ENCODE measurements around the gene SEPTIN1. TPM values are rescaled to one million over a fixed set of nuclear protein-coding genes. Genes with fewer than 3 reads are reported as not detected.
"Not testable (repeated sequence)": the region's sequence is repeated elsewhere in the genome, so short reads cannot be mapped to it uniquely, and the experiment has no call there.

The SEPTIN1 gene
- total RNA-seq, 1 donor from 2014 or later: 1.4 TPM

DNA sequence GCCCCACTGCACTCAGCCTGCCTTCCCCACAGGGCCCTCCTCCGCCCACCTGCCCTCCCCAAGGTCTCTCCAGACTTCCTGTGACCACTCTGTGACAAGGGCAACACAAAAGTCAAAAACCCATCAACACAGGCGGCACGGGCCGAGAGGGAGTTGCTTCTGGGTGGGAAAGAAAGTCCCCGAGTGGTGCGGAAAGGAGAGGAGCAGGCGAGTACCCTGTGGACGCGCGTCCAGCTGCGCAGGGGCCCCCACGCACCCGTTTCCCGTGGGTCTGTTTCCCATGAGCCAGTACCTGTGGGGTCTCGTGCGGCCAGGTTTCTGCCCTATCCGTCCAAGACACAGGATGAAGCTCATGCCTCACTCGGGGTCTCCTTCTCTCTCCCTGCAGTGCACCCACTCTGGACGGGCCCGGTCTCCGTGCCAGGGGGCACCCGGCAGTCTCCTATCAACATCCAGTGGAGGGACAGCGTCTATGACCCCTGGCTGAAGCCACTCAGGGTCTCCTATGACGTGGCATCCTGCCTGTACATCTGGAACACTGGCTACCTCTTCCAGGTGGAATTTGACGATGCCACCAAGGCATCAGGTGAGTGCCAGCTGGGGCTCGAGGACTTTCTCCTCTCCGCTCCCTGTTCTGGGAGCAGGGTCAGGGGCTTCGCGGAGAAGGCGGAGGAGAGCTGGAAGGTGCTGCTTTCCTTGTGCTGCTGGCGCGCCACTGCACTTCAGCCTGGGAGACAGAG, 39.4 kb downstream of the SEPTIN1 start:
- ATAC-seq (peak; percentile 2), DNase-seq (ENCODE audit: low spot score) (no peak)

DNA sequence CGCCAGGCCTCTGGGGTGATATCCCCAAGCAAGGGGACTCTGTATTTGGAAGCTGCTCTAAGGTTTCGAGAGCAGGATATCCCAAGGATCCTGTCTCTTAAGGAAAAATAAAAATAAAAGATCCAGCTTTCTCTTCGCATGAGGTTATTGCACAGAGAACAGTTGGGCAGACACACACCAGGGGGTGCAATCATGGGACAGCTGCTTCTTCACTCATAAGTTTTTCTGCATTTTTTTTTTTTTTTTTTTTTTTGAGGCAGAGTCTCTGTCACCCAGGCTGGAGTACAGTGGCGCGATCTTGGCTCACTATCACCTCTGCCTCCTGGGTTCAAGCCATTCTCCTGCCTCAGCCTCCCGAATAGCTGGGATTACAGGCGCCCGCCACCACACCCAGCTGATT, 40.4 kb downstream of the SEPTIN1 start:
- not testable (repeated sequence) for DNase-seq (ENCODE audit: low spot score); ATAC-seq

DNA sequence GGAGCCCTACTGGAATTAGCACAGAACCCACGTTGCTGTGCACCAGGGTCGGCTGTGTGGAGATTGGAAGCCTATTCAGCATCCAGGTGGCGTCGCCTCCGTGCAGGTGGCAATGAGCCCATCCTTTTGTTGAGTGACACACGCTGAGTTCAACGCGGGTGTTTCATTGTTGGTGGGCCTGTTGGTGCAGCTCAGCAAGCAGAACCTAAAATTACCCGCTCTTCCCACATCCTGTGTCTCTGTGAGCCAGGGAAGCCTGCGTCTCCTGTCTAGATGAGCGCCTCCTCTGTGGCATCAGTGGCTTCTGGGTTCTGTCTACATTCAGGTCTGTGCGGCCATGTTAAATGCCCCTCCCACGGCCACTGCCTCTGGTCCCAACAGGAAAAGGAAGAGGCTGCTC, 41.7 kb downstream of the SEPTIN1 start:
- no peak for ATAC-seq
- no peak for DNase-seq (ENCODE audit: low spot score)

DNA sequence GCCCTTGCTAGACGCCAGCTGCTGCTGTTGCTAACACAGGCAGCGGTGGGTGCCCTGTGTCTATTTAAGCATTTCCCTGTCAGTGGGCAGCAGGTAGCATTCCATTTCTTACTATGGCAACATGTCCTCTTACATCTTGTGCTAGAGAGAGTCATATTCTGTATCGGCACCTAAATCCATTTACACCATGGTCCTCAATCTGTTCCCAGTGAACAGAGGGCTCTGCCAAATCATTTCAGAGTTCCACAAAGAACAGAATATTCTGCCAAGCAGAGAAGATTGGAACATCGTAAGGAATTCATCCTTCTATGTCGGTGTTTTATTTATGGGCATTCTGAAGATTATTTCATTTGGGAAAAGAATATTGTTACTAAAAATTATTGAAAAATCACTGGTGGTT, 43.6 kb downstream of the SEPTIN1 start:
- not testable (repeated sequence) for ATAC-seq; DNase-seq (ENCODE audit: low spot score)

DNA sequence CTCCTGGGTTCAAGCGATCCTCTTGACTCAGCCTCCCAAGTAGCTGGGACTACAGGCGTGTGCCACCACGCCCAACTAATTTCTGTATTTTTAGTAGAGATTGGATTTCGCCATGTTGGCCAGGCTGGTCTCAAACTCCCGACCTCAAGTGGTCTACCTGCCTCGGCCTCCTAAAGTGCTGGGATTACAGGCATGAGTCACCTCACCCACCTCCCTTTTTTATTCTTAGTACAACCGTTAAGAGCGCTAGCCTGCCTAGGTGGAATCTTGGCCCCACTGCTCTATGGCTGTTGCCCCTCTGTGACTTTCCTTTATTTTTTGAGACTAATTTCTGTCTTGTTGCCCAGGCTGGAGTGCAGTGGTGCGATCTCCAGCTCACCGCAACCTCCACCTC, 44.4 kb downstream of the SEPTIN1 start:
- ATAC-seq; DNase-seq (ENCODE audit: low spot score): not testable (repeated sequence)

DNA sequence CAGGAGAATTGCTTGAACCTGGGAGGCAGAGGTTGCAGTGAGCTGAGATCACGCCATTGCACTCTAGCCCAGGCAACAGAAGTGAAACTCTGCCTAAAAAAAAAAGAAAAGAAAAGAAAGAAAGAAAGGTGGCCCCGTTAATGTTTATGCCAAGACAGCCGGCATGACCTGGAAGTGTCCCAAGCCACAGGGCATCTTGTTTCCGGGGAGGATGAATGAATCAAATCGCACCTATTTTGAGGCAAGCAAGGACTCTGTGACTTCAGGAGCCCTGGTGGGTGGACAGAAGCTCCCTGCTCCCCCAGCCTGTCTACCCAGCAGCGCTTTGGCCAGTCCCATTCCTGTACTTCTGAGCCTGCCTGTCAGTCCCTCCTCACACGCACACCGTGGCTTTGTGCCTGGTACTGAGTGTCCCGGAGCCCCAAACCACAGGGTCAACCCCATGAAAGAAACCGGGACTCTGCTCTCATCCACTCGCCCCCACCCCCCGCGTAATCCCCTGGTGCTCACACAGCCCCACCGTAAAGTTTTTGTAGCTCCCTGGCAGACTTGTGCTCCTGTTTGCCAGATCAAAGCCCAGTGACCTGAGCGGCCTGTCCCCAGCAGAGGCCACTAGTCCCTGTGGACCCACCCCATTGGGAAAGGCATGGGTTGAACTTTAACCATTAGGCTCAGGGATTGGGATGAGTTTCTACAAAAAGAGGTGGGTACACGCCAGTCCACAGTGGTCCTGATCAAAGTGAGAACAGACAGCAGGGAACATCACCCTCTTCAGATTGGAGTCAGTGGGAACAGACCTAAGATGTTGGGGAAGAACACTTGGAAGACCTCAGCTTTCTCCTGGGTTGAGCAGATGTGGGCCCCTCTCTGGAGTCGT, 46.5 kb downstream of the SEPTIN1 start:
- DNase-seq (ENCODE audit: low spot score) (peak; percentile 91), ATAC-seq (peak; percentile 69)

DNA sequence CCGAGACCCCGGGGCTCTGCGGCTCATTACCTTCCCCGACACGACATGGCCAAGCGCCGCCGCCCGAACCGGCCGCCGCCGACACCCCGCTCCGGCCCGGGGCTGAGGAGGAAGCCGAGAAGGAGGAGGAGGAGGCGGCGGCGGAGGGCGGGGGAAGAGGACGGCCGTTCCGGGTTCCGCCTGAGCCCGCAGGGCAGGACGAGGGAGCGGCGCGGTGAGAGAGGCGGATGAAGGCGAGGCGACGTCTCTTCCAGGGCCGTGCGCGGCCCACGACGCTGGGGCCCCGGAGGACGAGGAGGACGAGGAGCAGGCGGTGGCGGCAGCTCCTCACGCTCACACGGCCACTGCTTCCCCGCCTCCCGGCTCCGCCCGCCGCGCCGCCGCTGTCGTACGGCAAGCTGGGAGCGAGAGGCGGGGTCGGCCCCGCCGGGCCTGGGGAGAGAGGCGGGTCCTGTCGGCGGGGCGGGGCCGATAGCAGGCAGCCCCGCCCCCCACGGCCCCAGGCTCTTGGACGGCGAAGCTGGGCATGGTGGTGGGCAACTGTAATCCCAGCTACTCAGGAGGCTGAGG, 47.2 kb downstream of the SEPTIN1 start:
- ATAC-seq (peak; percentile 80), DNase-seq (ENCODE audit: low spot score) (peak; percentile 90)

DNA sequence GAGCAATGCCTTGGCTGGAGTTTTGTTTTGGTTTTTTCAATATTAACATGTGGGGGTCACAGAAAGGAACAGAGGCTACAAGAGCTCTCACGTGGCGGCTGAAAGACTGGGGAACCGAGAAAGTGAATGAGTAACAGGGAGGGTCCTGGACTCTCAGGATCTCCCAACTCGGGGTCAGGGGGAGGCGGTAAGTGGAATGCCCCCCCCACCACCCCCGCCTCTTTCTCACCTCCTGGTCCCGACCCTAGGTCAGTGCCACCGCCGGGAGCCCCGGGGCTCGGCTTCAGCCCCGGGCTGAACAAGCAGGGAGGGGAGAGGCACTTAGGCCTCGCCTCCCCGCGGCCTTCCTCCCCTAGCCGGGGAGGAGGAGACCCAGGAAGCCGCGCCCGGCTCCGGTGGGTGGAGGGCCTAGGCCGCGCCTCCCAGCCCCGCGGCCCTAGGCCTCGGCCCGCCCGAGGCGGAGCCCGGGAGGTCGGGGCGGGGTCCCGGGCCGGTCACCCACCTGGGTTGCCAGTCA, 47.8 kb downstream of the SEPTIN1 start:
- peak; percentile 78 for ATAC-seq
- DNase-seq (ENCODE audit: low spot score): peak; percentile 90

Other genes starting within 250 kb of the SEPTIN1 start
- 8.5 TPM for gene CORO1A, start 199.0 kb downstream of the SEPTIN1 start, total RNA-seq
- 21.7 TPM for gene BOLA2B, start 188.9 kb downstream of the SEPTIN1 start, total RNA-seq
- gene SLX1A, start 188.7 kb downstream of the SEPTIN1 start, total RNA-seq: 77.1 TPM
- 22.8 TPM for gene SULT1A3, start 183.3 kb downstream of the SEPTIN1 start, total RNA-seq
- 6.2 TPM for gene NPIPB13, start 134.1 kb downstream of the SEPTIN1 start, total RNA-seq
- gene CD2BP2, start 27.3 kb downstream of the SEPTIN1 start, total RNA-seq: 15.4 TPM
- gene TBC1D10B, start 12.1 kb downstream of the SEPTIN1 start, total RNA-seq: 14.1 TPM
- not detected for gene MYL11, start 7.8 kb downstream of the SEPTIN1 start, total RNA-seq
- 5.4 TPM for gene ZNF48, start 12.9 kb upstream of the SEPTIN1 start, total RNA-seq
- 13.5 TPM for gene ZNF771, start 25.0 kb upstream of the SEPTIN1 start, total RNA-seq
- 11.1 TPM for gene DCTPP1, start 47.5 kb upstream of the SEPTIN1 start, total RNA-seq
- gene SEPHS2, start 63.3 kb upstream of the SEPTIN1 start, total RNA-seq: 199 TPM
- 11.0 TPM for gene ITGAL, start 90.2 kb upstream of the SEPTIN1 start, total RNA-seq
- gene ZNF768, start 144.0 kb upstream of the SEPTIN1 start, total RNA-seq: 21.7 TPM
- 7.1 TPM for gene ZNF747, start 152.3 kb upstream of the SEPTIN1 start, total RNA-seq
- 6.3 TPM for gene ZNF764, start 175.8 kb upstream of the SEPTIN1 start, total RNA-seq
- 8.8 TPM for gene ZNF688, start 189.2 kb upstream of the SEPTIN1 start, total RNA-seq
- 11.8 TPM for gene ZNF785, start 203.1 kb upstream of the SEPTIN1 start, total RNA-seq
- gene ZNF689, start 227.8 kb upstream of the SEPTIN1 start, total RNA-seq: 4.9 TPM